ENCODE measurements around the gene ASB10.

DNA sequence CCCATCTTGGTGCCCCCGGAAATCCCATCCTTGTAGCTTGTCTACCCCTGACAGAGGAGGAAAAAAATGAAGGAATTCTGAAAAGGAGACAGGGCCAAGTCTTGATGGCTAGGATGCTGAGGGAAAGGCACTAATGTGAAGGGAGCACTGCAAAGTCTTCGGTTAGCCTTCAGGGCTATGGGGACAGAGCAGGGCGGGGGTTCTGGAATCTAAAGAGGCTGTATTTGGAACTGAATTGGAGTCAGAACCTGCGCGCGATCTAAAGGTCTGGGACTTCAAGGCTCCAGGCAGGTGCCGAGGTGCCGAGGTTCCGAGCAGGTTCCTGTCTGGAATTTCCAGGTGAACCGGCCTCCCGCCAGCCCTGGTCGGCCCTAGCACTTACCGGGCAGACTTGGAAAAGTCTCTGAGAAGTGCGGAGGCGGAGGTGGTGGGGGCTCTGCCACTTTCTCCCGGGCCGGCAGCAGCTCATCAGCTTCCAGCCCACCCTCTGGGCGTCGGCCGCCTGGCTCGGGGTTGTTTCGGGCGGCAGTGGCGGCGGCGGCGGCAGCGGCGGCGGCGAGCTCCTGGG lies 20.3 kb downstream of the ASB10 start:
- TF ChIP-seq, protein P1, sequence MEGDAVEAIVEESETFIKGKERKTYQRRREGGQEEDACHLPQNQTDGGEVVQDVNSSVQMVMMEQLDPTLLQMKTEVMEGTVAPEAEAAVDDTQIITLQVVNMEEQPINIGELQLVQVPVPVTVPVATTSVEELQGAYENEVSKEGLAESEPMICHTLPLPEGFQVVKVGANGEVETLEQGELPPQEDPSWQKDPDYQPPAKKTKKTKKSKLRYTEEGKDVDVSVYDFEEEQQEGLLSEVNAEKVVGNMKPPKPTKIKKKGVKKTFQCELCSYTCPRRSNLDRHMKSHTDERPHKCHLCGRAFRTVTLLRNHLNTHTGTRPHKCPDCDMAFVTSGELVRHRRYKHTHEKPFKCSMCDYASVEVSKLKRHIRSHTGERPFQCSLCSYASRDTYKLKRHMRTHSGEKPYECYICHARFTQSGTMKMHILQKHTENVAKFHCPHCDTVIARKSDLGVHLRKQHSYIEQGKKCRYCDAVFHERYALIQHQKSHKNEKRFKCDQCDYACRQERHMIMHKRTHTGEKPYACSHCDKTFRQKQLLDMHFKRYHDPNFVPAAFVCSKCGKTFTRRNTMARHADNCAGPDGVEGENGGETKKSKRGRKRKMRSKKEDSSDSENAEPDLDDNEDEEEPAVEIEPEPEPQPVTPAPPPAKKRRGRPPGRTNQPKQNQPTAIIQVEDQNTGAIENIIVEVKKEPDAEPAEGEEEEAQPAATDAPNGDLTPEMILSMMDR (IDR thresholded peaks at IDR 0.05), result no peak
- TF ChIP-seq POLR2AphosphoS5 (IDR thresholded peaks at IDR 0.05), result no peak
- TF ChIP-seq POLR2A (IDR thresholded peaks at IDR 0.05), result no peak

All from prostate gland (tissue), 2 donors.